Left ventricle myocardium superior (tissue), 1 donor: ENCODE results near the gene DDX24. TPM values are rescaled to one million over a fixed set of nuclear protein-coding genes. Genes with fewer than 3 reads are reported as not detected.

Source experiments
- ATAC-seq: fragments of 200-7000 bp; cut with Tn5 transposase; one replicate; pipeline ENCODE4 v1.9.1; 2020; ENCODE audit warnings: mild to moderate bottlenecking, moderate library complexity
- DNase-seq: peaks from one replicate; pipeline ENCODE4 v3.0.0-alpha.2; 2020
- intact Hi-C: fragments of 100-400 bp; cut with micrococcal nuclease; formaldehyde crosslinking; loops from one replicate; pipeline ENCODE4 v1.11.0; 2022
- total RNA-seq: library from RNA; stranded (reverse); fragmentation: NEBNext Ultra II Directional; extraction: Animal tissue kit (Norgen Biotek cat#: 25700); gene quantifications from one replicate; pipeline ENCODE4 v1.2.1, GENCODE V29; 2021
- donor health status: DM: no; HTN: yes; CAD: no; lungs with severe emphysema.

The DDX24 gene
- total RNA-seq, 1 donor from 2014 or later = 198 TPM

- DNase-seq (no peak), ATAC-seq (no peak)
- intact Hi-C loops = loop anchor here (10.0 kb wide), 1 partner anchor 55 kb away; no protein-coding TSS in a partner anchor
These were observed 80.7 kb downstream of the DDX24 start for GRCh38 chr14:94000267-94000666.

GRCh38 chr14:93999573-93999972 is 81.4 kb downstream of the DDX24 start:
- ATAC-seq = no peak
- intact Hi-C loops = no loop called here
- no peak for DNase-seq

GRCh38 chr14:93998871-93999403 is 82.1 kb downstream of the DDX24 start:
- ATAC-seq (peak; percentile 15), DNase-seq (no peak)
- intact Hi-C loops = no loop called here

Other genes starting within 250 kb of the DDX24 start
- gene FAM181A, start 153.9 kb downstream of the DDX24 start, total RNA-seq = not detected
- 268 TPM for gene ASB2, start 104.6 kb downstream of the DDX24 start, total RNA-seq
- 0.74 TPM for gene CCDC197, start 83.9 kb downstream of the DDX24 start, total RNA-seq
- 0.52 TPM for gene OTUB2, start 54.9 kb downstream of the DDX24 start, total RNA-seq
- gene IFI27L1, start 108 bp upstream of the DDX24 start, total RNA-seq = 9.7 TPM
- 151 TPM for gene IFI27, start 29.5 kb upstream of the DDX24 start, total RNA-seq
- gene IFI27L2, start 48.4 kb upstream of the DDX24 start, total RNA-seq = 41.1 TPM
- 0.30 TPM for gene PPP4R4, start 93.1 kb upstream of the DDX24 start, total RNA-seq
- not detected for gene SERPINA10, start 212.1 kb upstream of the DDX24 start, total RNA-seq
- not detected for gene SERPINA6, start 242.1 kb upstream of the DDX24 start, total RNA-seq